ENCODE data around the gene NUDT4.

Gene NUDT4

DNA sequence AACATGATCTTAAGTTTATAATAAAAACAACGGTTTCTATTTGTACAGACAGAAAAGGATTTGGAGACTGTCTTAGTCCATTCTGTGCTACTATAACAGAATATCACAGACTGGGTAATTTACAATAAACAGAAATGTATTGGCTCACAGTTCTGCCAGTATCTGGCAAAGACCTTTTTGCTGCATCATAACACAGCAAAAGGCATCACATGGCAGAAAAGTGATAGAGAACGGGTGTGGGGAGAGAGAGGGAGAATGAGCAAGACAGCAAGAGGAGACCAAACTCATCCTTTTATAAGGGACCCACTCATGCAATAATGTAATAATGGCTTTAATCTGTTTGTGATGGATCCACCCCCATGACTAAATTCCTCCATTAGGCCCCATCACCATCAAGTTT, 17.0 kb upstream of the NUDT4 start:
- Histone ChIP-seq H3K4me2 (ENCODE audit: low read depth, low read length) (no peak overlapping the region), H3F3A (ENCODE audit: insufficient read depth, low read length) (no peaks in the 10 kb centered on the region), H3K4me1 (ENCODE audit: low read length) (peaks cover 11% of the 10 kb centered on the region; the same call in 1 of the 2 replicates), H3K9me3 (replicated peaks; ENCODE audit: insufficient read depth, low read length) (no peaks in the 10 kb centered on the region), H3K4me3 (ENCODE audit: low read length) (no peak overlapping the region), H3K79me2 (ENCODE audit: low read length) (no peaks in the 10 kb centered on the region), H3K27me3 (replicated peaks; ENCODE audit: insufficient read depth, low read length) (no peaks in the 10 kb centered on the region), H3K27ac (ENCODE audit: low read length) (no peak overlapping the region), H3K9ac (ENCODE audit: low read length) (no peak overlapping the region), H4K20me1 (ENCODE audit: insufficient read depth, low read length) (no peaks in the 10 kb centered on the region), H3K36me3 (replicated peaks; ENCODE audit: insufficient read depth, low read length) (no peaks in the 10 kb centered on the region), H2AFZ (ENCODE audit: low read length) (no peak overlapping the region), H3K9me2 (replicated peaks; ENCODE audit: insufficient read depth, low read length) (no peaks in the 10 kb centered on the region)
- TF ChIP-seq EZH2 (optimal IDR thresholded peaks at IDR 0.05; ENCODE audit: low read depth, low read length): no peak
- no peak for TF ChIP-seq EZH2phosphoT487 (IDR thresholded peaks at IDR 0.05; ENCODE audit: low read length)
- no peak for DNase-seq

DNA sequence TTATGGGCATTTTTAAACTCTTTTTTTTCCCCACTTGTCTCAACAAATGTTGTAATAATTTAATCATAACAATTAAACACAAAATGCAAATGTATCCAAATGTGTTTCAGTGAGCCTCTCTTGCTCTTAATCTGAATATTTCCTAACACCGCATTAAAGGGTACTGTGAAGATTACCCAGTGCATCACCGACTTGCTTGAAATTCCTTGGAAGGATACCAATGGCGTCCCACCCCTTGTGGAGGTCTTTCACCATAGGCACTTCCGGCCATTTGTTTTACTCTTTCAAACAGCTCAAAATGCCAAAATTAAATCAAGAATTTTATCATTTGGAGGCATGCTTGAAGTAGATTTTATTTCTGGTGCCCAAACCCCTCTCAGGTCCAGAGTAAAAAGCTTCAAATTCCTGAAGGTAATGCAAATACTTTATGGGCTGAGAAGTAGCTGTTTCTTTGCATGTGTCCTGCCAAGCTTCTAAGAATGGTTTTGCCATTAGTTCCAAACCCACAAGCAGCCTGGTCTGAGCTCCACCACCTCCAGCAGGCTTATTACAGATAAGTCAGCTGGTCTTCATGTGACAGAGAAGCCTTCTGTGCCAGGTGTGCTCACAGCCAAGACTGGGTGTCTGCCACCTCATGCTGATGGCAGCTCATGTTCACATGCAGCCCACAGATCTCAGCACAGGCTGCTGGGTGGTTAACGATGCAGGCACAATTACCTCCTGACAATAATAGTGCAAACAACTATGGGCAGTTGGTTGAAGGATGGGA, 16.4 kb upstream of the NUDT4 start:
- H3K9ac ChIP-seq (ENCODE audit: low read length): no peak overlapping the region

DNA sequence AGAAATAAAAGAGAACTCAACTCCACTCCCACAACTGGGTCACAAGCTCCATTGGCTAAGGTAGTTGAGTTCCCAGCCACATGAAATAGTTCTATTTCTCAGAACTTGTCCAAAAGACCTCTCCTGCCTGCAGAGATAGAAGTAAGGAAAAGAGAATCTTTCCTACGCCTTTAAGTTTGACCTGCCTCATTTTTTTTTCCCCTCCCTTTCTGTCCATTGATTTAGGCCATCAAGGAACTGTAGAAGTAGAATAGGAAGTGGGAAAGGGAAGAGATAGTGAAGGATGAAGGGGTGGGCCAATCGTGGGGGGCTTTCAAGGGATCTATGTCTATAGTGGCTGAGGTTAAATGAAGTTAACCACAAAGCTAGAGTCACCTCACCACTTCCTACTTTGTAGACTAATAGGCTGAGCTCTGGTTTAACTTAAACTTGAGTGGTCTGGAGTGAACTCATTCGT, 13.9 kb upstream of the NUDT4 start:
- no peak for DNase-seq
- Histone ChIP-seq H3K27ac (ENCODE audit: low read length) (no peak overlapping the region), H3F3A (ENCODE audit: insufficient read depth, low read length) (no peaks in the 10 kb centered on the region)

More for the DNA sequence above, 16.4 kb upstream of the NUDT4 start:
- no peaks in the 10 kb centered on the region for H3K9me3 ChIP-seq (replicated peaks; ENCODE audit: insufficient read depth, low read length)
- peak; percentile 32 for DNase-seq
- H3K36me3 ChIP-seq (replicated peaks; ENCODE audit: insufficient read depth, low read length): no peaks in the 10 kb centered on the region
- H3K79me2 ChIP-seq (ENCODE audit: low read length): no peaks in the 10 kb centered on the region
- H3K4me3 ChIP-seq (ENCODE audit: low read length): no peak overlapping the region
- no peaks in the 10 kb centered on the region for H4K20me1 ChIP-seq (ENCODE audit: insufficient read depth, low read length)
- no peak overlapping the region for H3K4me2 ChIP-seq (ENCODE audit: low read depth, low read length)
- TF ChIP-seq EZH2phosphoT487 (IDR thresholded peaks at IDR 0.05; ENCODE audit: low read length) (no peak), EZH2 (optimal IDR thresholded peaks at IDR 0.05; ENCODE audit: low read depth, low read length) (no peak)
- TF ChIP-seq, protein P1, sequence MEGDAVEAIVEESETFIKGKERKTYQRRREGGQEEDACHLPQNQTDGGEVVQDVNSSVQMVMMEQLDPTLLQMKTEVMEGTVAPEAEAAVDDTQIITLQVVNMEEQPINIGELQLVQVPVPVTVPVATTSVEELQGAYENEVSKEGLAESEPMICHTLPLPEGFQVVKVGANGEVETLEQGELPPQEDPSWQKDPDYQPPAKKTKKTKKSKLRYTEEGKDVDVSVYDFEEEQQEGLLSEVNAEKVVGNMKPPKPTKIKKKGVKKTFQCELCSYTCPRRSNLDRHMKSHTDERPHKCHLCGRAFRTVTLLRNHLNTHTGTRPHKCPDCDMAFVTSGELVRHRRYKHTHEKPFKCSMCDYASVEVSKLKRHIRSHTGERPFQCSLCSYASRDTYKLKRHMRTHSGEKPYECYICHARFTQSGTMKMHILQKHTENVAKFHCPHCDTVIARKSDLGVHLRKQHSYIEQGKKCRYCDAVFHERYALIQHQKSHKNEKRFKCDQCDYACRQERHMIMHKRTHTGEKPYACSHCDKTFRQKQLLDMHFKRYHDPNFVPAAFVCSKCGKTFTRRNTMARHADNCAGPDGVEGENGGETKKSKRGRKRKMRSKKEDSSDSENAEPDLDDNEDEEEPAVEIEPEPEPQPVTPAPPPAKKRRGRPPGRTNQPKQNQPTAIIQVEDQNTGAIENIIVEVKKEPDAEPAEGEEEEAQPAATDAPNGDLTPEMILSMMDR (IDR thresholded peaks at IDR 0.05; ENCODE audit: low read length): no peak
- no peak overlapping the region for H3K27ac ChIP-seq (ENCODE audit: low read length)
- H3F3A ChIP-seq (ENCODE audit: insufficient read depth, low read length): no peaks in the 10 kb centered on the region
- peaks cover 11% of the 10 kb centered on the region; the same call in 1 of the 2 replicates for H3K4me1 ChIP-seq (ENCODE audit: low read length)
- no peaks in the 10 kb centered on the region for H3K9me2 ChIP-seq (replicated peaks; ENCODE audit: insufficient read depth, low read length)
- H3K27me3 ChIP-seq (replicated peaks; ENCODE audit: insufficient read depth, low read length): no peaks in the 10 kb centered on the region
- H2AFZ ChIP-seq (ENCODE audit: low read length): 0 out of 2 replicates have a peak overlapping the region, but pooled peaks have one; percentile 34

More for the DNA sequence above, 13.9 kb upstream of the NUDT4 start:
- Histone ChIP-seq H3K9me3 (replicated peaks; ENCODE audit: insufficient read depth, low read length) (no peaks in the 10 kb centered on the region), H3K27me3 (replicated peaks; ENCODE audit: insufficient read depth, low read length) (no peaks in the 10 kb centered on the region), H3K4me2 (ENCODE audit: low read depth, low read length) (no peak overlapping the region), H3K4me1 (ENCODE audit: low read length) (peaks cover 9% of the 10 kb centered on the region; the same call in 1 of the 2 replicates), H3K36me3 (replicated peaks; ENCODE audit: insufficient read depth, low read length) (no peaks in the 10 kb centered on the region), H3K9me2 (replicated peaks; ENCODE audit: insufficient read depth, low read length) (no peaks in the 10 kb centered on the region), H3K79me2 (ENCODE audit: low read length) (no peaks in the 10 kb centered on the region), H2AFZ (ENCODE audit: low read length) (no peak overlapping the region), H3K9ac (ENCODE audit: low read length) (no peak overlapping the region), H3K4me3 (ENCODE audit: low read length) (no peak overlapping the region), H4K20me1 (ENCODE audit: insufficient read depth, low read length) (no peaks in the 10 kb centered on the region)
- TF ChIP-seq EZH2 (optimal IDR thresholded peaks at IDR 0.05; ENCODE audit: low read depth, low read length): no peak
- TF ChIP-seq, protein P1 (IDR thresholded peaks at IDR 0.05; ENCODE audit: low read length): no peak
- no peak for TF ChIP-seq EZH2phosphoT487 (IDR thresholded peaks at IDR 0.05; ENCODE audit: low read length)

All from MM.1S (cell line).